Measurements from ENCODE around the gene PEX14. TPM values are rescaled to one million over a fixed set of nuclear protein-coding genes. Genes with fewer than 3 reads are reported as not detected.

The PEX14 gene
- total RNA-seq, 1 experiment from 2014 or later = 9.1 TPM

DNA sequence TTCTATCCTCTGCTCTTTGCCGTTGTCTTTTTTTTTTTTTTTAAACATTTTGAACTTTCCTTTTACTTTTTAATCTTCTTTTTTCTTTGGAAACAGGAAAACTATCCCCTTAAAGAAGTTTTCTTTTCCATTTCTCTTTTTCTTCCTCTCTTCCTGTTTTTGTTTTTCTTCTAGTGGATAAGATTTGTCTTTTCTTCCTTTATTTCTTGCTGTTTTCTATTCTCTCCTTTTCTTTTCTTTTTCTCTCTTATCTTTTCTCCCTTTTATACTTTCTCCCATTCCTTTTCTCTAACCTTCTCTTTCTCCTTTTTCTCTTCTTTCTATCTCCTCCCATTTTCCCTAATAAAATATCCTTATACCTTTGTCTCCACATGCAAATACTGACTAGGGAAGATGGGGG lies 46.2 kb downstream of the PEX14 start:
- H2AFZ ChIP-seq (ENCODE audit: low read length) = no peak overlapping the region
- DNase-seq = no peak
- H3K36me3 ChIP-seq (ENCODE audit: insufficient read depth, low read length) = no peaks in the 10 kb centered on the region
- H3K9me2 ChIP-seq (replicated peaks; ENCODE audit: insufficient read depth, low read length) = no peaks in the 10 kb centered on the region
- no peaks in the 10 kb centered on the region for H3K27me3 ChIP-seq (ENCODE audit: low read length)
- peak overlapping the region; percentile 31 for H3K27ac ChIP-seq (ENCODE audit: low read length)
- no peaks in the 10 kb centered on the region for H3K9me3 ChIP-seq (ENCODE audit: low read length)
- H3K9ac ChIP-seq (ENCODE audit: low read length) = no peak overlapping the region
- no peak overlapping the region for H3K4me3 ChIP-seq (ENCODE audit: low read length)
- H3K4me1 ChIP-seq (ENCODE audit: low read length) = peaks cover 49% of the 10 kb centered on the region
- peaks cover 85% of the 10 kb centered on the region for H3K79me2 ChIP-seq (ENCODE audit: low read length)
- peak overlapping the region; percentile 13 for H3K4me2 ChIP-seq (ENCODE audit: low read depth, low read length, poor library complexity, severe bottlenecking)
- H4K20me1 ChIP-seq (ENCODE audit: insufficient read depth, low read depth, low read length) = peaks cover 5% of the 10 kb centered on the region; the same call in 1 of the 2 replicates

DNA sequence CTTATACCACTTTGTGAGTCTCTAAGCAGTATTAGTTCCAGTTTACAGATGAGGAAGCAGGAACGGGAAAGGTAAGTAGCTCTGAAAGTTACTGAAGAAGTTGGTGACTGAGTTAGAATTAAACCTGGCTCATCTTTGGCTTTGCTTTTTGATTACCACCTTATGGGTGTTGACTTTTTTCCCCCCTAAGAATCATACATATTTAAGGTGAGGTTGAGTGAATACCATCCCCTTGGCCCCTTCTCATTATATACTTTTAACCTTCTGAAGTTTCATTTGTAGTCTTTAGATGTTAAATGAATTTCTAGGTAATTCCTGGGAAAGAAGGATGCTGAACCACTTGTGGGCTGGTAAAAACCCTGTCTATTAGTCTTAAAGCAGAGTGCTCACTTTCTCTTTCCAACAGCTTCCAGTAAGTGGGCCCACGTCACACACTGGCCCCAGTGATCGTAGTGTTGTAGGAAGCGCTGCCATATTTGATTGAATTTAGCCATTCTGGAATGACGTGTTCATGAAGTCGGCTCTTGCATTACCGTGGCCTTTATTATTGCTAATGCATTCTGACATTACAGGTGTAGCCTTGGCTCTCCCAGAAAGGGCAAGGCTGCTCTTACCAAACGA lies 46.9 kb downstream of the PEX14 start:
- peaks cover 44% of the 10 kb centered on the region for H3K4me1 ChIP-seq (ENCODE audit: low read length)
- H3K9me3 ChIP-seq (ENCODE audit: low read length) = no peaks in the 10 kb centered on the region
- H3K9me2 ChIP-seq (replicated peaks; ENCODE audit: insufficient read depth, low read length) = no peaks in the 10 kb centered on the region
- H3K27ac ChIP-seq (ENCODE audit: low read length) = peak overlapping the region; percentile 31
- H3K4me2 ChIP-seq (ENCODE audit: low read depth, low read length, poor library complexity, severe bottlenecking) = no peak overlapping the region
- no peaks in the 10 kb centered on the region for H3K27me3 ChIP-seq (ENCODE audit: low read length)
- H3K36me3 ChIP-seq (ENCODE audit: insufficient read depth, low read length) = no peaks in the 10 kb centered on the region
- H3K9ac ChIP-seq (ENCODE audit: low read length) = no peak overlapping the region
- H4K20me1 ChIP-seq (ENCODE audit: insufficient read depth, low read depth, low read length) = no peaks in the 10 kb centered on the region
- H2AFZ ChIP-seq (ENCODE audit: low read length) = no peak overlapping the region
- H3K4me3 ChIP-seq (ENCODE audit: low read length) = no peak overlapping the region
- peaks cover 83% of the 10 kb centered on the region for H3K79me2 ChIP-seq (ENCODE audit: low read length)
- no peak for DNase-seq

DNA sequence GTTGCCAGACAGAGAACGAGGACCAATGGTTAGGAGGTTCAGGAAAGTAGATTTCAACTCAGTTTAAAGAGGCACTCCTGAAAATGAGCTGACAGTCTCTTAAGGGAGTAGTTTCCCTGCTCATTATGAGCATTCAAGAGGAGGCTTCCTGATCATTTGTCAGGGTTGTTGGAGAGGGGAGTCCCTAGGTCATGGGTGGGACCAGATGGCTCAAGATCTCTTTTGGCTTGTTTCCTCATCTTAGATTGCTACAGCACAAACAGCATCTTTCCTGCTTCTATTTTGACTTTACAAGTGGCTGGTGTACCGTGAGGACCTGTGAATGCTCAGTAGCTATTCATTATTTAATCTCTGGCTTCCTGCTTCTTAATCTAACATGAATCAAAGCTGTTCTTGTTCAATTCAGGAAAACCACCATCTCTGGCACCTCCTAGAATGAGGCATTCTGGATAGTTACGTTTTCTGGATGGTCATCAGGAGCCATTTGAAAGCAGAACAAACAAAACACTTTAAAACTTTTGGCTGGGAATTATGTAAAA lies 47.6 kb downstream of the PEX14 start:
- Histone ChIP-seq H3K9ac (ENCODE audit: low read length) (no peak overlapping the region), H3K27ac (ENCODE audit: low read length) (no peak overlapping the region), H3K79me2 (ENCODE audit: low read length) (peaks cover 78% of the 10 kb centered on the region)

DNA sequence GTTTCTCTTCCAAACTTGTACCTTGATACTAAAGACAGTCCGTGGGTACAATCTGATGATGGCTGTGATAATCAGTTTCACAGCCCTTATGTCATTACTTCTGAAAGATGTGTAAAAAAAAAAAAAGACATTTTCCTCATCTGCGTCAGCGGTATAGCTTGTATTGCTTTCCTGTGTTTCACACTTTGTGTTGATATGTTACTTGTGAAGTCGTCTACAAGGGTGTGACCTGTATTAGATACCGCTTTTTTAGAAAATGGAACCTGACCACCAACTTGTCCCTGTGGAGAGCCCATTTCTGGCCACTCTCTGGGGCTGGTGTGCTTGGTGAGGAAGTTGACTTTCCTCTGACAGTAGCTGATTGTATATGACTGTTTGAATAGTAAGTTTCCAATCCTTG lies 50.5 kb downstream of the PEX14 start:
- no peak overlapping the region for H3K27ac ChIP-seq (ENCODE audit: low read length)
- no peaks in the 10 kb centered on the region for H3K27me3 ChIP-seq (ENCODE audit: low read length)
- H2AFZ ChIP-seq (ENCODE audit: low read length) = no peak overlapping the region
- no peak overlapping the region for H3K4me2 ChIP-seq (ENCODE audit: low read depth, low read length, poor library complexity, severe bottlenecking)
- H3K36me3 ChIP-seq (ENCODE audit: insufficient read depth, low read length) = no peaks in the 10 kb centered on the region
- H3K4me3 ChIP-seq (ENCODE audit: low read length) = no peak overlapping the region
- peaks cover 24% of the 10 kb centered on the region for H3K4me1 ChIP-seq (ENCODE audit: low read length)
- no peaks in the 10 kb centered on the region for H3K9me2 ChIP-seq (replicated peaks; ENCODE audit: insufficient read depth, low read length)
- no peak overlapping the region for H3K9ac ChIP-seq (ENCODE audit: low read length)
- H4K20me1 ChIP-seq (ENCODE audit: insufficient read depth, low read depth, low read length) = no peaks in the 10 kb centered on the region
- no peaks in the 10 kb centered on the region for H3K9me3 ChIP-seq (ENCODE audit: low read length)
- H3K79me2 ChIP-seq (ENCODE audit: low read length) = peaks cover 73% of the 10 kb centered on the region
- DNase-seq = no peak

More for the DNA sequence above, 47.6 kb downstream of the PEX14 start:
- Histone ChIP-seq H3K9me2 (replicated peaks; ENCODE audit: insufficient read depth, low read length) (no peaks in the 10 kb centered on the region), H3K36me3 (ENCODE audit: insufficient read depth, low read length) (no peaks in the 10 kb centered on the region), H3K27me3 (ENCODE audit: low read length) (no peaks in the 10 kb centered on the region), H3K9me3 (ENCODE audit: low read length) (no peaks in the 10 kb centered on the region), H3K4me2 (ENCODE audit: low read depth, low read length, poor library complexity, severe bottlenecking) (no peak overlapping the region), H3K4me3 (ENCODE audit: low read length) (no peak overlapping the region), H3K4me1 (ENCODE audit: low read length) (peaks cover 38% of the 10 kb centered on the region), H4K20me1 (ENCODE audit: insufficient read depth, low read depth, low read length) (no peaks in the 10 kb centered on the region), H2AFZ (ENCODE audit: low read length) (no peak overlapping the region)
- DNase-seq = no peak

DNA sequence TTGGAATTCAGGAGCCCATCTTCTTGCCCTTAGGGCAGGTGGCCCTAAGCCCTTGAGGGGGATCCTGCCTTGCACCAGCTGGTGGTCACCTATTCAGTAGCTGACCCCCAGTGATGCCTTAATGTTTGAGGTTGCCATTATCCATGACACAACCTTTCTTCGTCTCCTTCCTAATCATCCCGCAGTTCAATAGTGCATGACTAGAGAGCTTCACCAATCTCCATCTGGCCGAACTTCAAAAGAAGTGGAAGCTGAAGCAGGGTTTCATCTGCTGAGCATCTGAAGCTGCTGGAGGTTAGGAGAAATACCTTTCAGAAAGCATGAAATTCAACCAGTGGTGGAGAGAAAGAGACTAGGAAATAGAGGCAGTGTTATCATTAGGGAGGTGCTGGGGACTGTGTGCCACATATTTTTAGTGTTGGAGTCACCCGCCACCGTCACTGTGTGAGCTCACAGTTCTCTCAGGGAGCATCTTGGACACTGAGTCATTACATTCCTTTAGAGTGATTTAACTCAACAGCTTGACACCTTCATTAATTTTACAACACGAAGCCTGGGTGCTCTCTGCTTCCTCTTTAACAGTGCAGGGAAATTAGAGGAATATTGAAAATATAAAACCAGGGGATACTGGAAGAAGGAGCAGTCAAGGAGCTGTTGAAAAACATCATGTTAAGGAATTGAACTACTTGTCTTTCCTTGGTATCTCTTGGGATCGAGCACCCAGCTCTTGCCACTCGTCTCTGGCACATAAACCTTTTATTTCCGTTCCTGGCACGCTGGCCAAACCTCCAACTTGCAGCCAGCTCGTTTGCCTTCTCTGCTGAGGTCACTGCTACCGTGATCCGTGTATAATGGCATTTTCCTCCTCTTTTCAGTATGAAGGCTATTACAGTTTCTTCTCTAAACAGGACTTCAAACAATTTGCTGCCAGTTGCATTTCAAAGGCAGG lies 53.6 kb downstream of the PEX14 start:
- H4K20me1 ChIP-seq (ENCODE audit: insufficient read depth, low read depth, low read length) = no peaks in the 10 kb centered on the region
- no peaks in the 10 kb centered on the region for H3K4me1 ChIP-seq (ENCODE audit: low read length)
- H3K27ac ChIP-seq (ENCODE audit: low read length) = no peak overlapping the region
- H3K36me3 ChIP-seq (ENCODE audit: insufficient read depth, low read length) = no peaks in the 10 kb centered on the region
- H3K9ac ChIP-seq (ENCODE audit: low read length) = no peak overlapping the region
- H3K9me2 ChIP-seq (replicated peaks; ENCODE audit: insufficient read depth, low read length) = no peaks in the 10 kb centered on the region
- no peak overlapping the region for H3K4me3 ChIP-seq (ENCODE audit: low read length)
- H3K4me2 ChIP-seq (ENCODE audit: low read depth, low read length, poor library complexity, severe bottlenecking) = no peak overlapping the region
- H2AFZ ChIP-seq (ENCODE audit: low read length) = no peak overlapping the region
- peaks cover 80% of the 10 kb centered on the region for H3K79me2 ChIP-seq (ENCODE audit: low read length)
- DNase-seq = no peak
- no peaks in the 10 kb centered on the region for H3K27me3 ChIP-seq (ENCODE audit: low read length)
- H3K9me3 ChIP-seq (ENCODE audit: low read length) = no peaks in the 10 kb centered on the region

DNA sequence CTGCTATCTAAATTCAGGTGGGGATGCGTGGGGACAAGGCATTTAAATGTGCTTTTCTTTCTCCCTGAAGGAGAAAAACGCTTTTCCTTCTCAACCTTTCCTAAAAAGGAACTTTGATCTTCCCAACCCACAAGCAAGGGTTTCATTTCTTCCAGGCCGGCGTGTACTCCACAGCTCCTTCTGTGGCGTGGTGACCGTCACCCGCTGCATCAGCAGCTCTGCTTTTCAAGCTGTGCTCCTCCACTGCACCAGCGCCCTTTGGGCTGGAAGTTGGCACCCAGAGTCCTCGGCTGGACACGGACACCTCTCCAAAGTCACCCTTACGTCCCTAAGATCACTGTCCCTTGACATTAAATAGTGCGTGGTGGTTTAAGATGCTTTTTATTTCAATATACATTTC lies 54.3 kb downstream of the PEX14 start:
- Histone ChIP-seq H2AFZ (ENCODE audit: low read length) (no peak overlapping the region), H3K4me1 (ENCODE audit: low read length) (no peaks in the 10 kb centered on the region), H3K9me2 (replicated peaks; ENCODE audit: insufficient read depth, low read length) (no peaks in the 10 kb centered on the region), H3K27ac (ENCODE audit: low read length) (no peak overlapping the region), H3K9me3 (ENCODE audit: low read length) (no peaks in the 10 kb centered on the region), H3K4me3 (ENCODE audit: low read length) (no peak overlapping the region), H4K20me1 (ENCODE audit: insufficient read depth, low read depth, low read length) (no peaks in the 10 kb centered on the region), H3K4me2 (ENCODE audit: low read depth, low read length, poor library complexity, severe bottlenecking) (no peak overlapping the region), H3K9ac (ENCODE audit: low read length) (no peak overlapping the region), H3K36me3 (ENCODE audit: insufficient read depth, low read length) (no peaks in the 10 kb centered on the region), H3K79me2 (ENCODE audit: low read length) (peaks cover 80% of the 10 kb centered on the region), H3K27me3 (ENCODE audit: low read length) (no peaks in the 10 kb centered on the region)
- no peak for DNase-seq

DNA sequence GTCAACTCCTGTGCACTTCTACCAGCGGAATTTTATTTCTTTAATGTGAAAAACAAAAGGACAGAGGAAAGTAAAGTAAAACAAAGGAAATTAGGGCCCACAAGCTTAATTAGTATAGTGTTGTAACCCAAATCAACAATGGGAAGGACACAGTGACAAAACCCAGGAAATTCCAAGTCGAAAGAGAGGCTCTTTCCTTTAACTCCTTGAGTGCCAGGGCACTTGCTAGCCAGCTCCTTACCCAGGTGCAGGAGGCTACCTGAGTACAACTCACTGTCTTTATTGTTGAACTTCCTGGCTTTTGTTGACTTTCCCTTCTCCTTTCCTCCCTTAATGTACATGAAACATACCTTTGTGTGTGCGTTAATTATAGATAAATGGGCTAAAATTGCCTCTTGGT lies 55.0 kb downstream of the PEX14 start:
- no peaks in the 10 kb centered on the region for H4K20me1 ChIP-seq (ENCODE audit: insufficient read depth, low read depth, low read length)
- H3K4me3 ChIP-seq (ENCODE audit: low read length) = no peak overlapping the region
- peaks cover 80% of the 10 kb centered on the region for H3K79me2 ChIP-seq (ENCODE audit: low read length)
- no peaks in the 10 kb centered on the region for H3K9me3 ChIP-seq (ENCODE audit: low read length)
- DNase-seq = no peak
- no peaks in the 10 kb centered on the region for H3K4me1 ChIP-seq (ENCODE audit: low read length)
- H3K4me2 ChIP-seq (ENCODE audit: low read depth, low read length, poor library complexity, severe bottlenecking) = no peak overlapping the region
- H2AFZ ChIP-seq (ENCODE audit: low read length) = no peak overlapping the region
- H3K27ac ChIP-seq (ENCODE audit: low read length) = no peak overlapping the region
- H3K27me3 ChIP-seq (ENCODE audit: low read length) = no peaks in the 10 kb centered on the region
- H3K36me3 ChIP-seq (ENCODE audit: insufficient read depth, low read length) = no peaks in the 10 kb centered on the region
- H3K9ac ChIP-seq (ENCODE audit: low read length) = no peak overlapping the region
- no peaks in the 10 kb centered on the region for H3K9me2 ChIP-seq (replicated peaks; ENCODE audit: insufficient read depth, low read length)

DNA sequence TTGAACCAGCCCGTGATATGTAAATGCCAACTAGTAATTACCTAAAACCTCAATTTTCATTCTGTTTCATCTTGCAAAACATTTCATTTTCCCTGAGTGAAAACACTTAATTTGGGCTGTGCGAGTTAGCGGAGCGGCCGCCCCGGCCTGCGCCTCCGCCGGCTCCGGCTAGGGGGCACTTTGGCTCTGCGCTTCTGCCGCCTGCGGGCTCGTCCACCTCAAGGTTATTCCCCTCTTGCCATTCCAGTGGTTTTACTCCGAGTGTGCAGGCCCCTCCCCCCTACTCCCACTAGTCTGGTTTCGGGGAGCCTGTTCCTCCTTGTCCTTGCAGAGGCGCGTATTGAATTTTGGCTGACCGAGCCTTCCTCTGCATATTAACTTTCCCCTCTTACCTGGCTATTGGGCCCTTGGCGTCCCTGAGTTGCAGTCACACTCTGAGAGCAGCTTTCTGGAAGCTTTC lies 55.6 kb downstream of the PEX14 start:
- no peak overlapping the region for H3K4me2 ChIP-seq (ENCODE audit: low read depth, low read length, poor library complexity, severe bottlenecking)
- no peak for DNase-seq
- H3K36me3 ChIP-seq (ENCODE audit: insufficient read depth, low read length) = no peaks in the 10 kb centered on the region
- no peak overlapping the region for H3K27ac ChIP-seq (ENCODE audit: low read length)
- H2AFZ ChIP-seq (ENCODE audit: low read length) = no peak overlapping the region
- no peaks in the 10 kb centered on the region for H3K4me1 ChIP-seq (ENCODE audit: low read length)
- no peak overlapping the region for H3K4me3 ChIP-seq (ENCODE audit: low read length)
- H3K9ac ChIP-seq (ENCODE audit: low read length) = no peak overlapping the region
- H4K20me1 ChIP-seq (ENCODE audit: insufficient read depth, low read depth, low read length) = no peaks in the 10 kb centered on the region
- no peaks in the 10 kb centered on the region for H3K9me3 ChIP-seq (ENCODE audit: low read length)
- no peaks in the 10 kb centered on the region for H3K9me2 ChIP-seq (replicated peaks; ENCODE audit: insufficient read depth, low read length)
- peaks cover 80% of the 10 kb centered on the region for H3K79me2 ChIP-seq (ENCODE audit: low read length)
- no peaks in the 10 kb centered on the region for H3K27me3 ChIP-seq (ENCODE audit: low read length)

All from Karpas-422 (cell line).